MCF 10A (cell line): ENCODE measurements around the gene RRP1B. TPM values are rescaled to one million over a fixed set of nuclear protein-coding genes. Genes with fewer than 3 reads are reported as not detected.
A peak's percentile ranks its signal among the peaks of the same experiment; 100 is the strongest.

Source experiments
- BruUV-seq: library from RNA; stranded (reverse); fragments of 400-500 nt; replicated peaks from 2 replicates; lab custom pipeline; 2021; lab: Mats Ljungman, UMichigan
- CTCF ChIA-PET: fragments of 300-600 bp; sonication (Branson Sonifier 250); formaldehyde crosslinking; extraction: SDS; loops from one replicate; lab custom pipeline; 2021; ENCODE audit warnings: antibody characterized with exemption, inconsistent platforms; lab: Yijun Ruan, JAX
- POLR2A ChIA-PET: fragments of 300-600, 350-650 bp; sonication (Branson Sonifier 250); formaldehyde crosslinking; extraction: SDS; loops from one replicate; lab custom pipeline; 2020; ENCODE audit warnings: antibody characterized with exemption, inconsistent platforms; lab: Yijun Ruan, JAX
- DNase-seq: peaks from one replicate; pipeline ENCODE4 v3.0.0-alpha.2; 2018; ENCODE audit not compliant: unreplicated experiment
- H3K27ac Mint-ChIP-seq: one replicate; pipeline ENCODE4 v1.8.0; 2022; ENCODE audit warnings: mild to moderate bottlenecking, low read depth, mixed read lengths; ENCODE audit not compliant: unreplicated experiment
- H3K27me3 Mint-ChIP-seq: one replicate; pipeline ENCODE4 v1.8.0; 2022; ENCODE audit warnings: mixed read lengths; ENCODE audit not compliant: insufficient read depth, unreplicated experiment
- H3K36me3 Mint-ChIP-seq: one replicate; pipeline ENCODE4 v1.8.0; 2022; ENCODE audit warnings: mild to moderate bottlenecking, moderate library complexity, mixed read lengths; ENCODE audit not compliant: insufficient read depth, unreplicated experiment
- H3K4me1 Mint-ChIP-seq: one replicate; pipeline ENCODE4 v1.8.0; 2022; ENCODE audit warnings: mixed read lengths; ENCODE audit not compliant: insufficient read depth, unreplicated experiment
- H3K4me3 Mint-ChIP-seq: one replicate; pipeline ENCODE4 v1.8.0; 2022; ENCODE audit warnings: mild to moderate bottlenecking, moderate library complexity, mixed read lengths; ENCODE audit not compliant: unreplicated experiment
- H3K9me3 Mint-ChIP-seq: one replicate; pipeline ENCODE4 v1.8.0; 2022; ENCODE audit warnings: mixed read lengths; ENCODE audit not compliant: unreplicated experiment
- intact Hi-C: fragments of 100-400 bp; cut with micrococcal nuclease; formaldehyde crosslinking; loops from 2 replicates; pipeline ENCODE4 v1.14.1; 2022
- total RNA-seq: library from RNA; stranded (reverse); gene quantifications from 2 replicates; pipeline ENCODE4 v1.2.3, GENCODE V29; 2022
- TF ChIP-seq, protein P1 (sequence below): fragments of 200-600 bp; IDR thresholded peaks from one replicate; pipeline ENCODE4 v1.8.0; 2022; ENCODE audit warnings: antibody characterized with exemption, mild to moderate bottlenecking; ENCODE audit not compliant: unreplicated experiment

RRP1B gene
- total RNA-seq, 1 experiment from 2014 or later: 39.8 TPM

DNA sequence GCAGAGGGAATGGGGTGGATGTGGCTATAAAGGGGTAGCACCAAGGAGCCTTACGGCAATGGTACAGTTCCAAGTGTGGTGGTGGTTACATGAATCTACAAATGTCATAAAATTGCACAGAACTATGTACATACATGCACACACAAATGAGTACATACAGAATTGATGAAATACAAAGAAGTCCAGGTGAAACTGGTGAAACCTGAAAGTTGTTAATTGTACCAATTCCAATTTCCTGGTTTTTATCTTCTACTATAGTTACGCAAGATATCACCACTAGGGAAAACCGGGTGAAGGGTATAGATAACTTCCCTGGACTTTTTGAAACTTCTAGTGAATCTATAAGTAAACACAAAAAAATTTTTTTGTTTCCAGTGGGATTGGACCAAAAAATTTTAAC, 19.0 kb upstream of the RRP1B start:
- POLR2A ChIA-PET: interaction anchor here (0.6 to 3.1 kb wide), 3 partner anchors 39 to 699 kb away, joined by 3 to 16 read pairs (median 3); no protein-coding TSS in a partner anchor
- H3K27me3 Mint-ChIP-seq: no peaks in the 10 kb centered on the region

DNA sequence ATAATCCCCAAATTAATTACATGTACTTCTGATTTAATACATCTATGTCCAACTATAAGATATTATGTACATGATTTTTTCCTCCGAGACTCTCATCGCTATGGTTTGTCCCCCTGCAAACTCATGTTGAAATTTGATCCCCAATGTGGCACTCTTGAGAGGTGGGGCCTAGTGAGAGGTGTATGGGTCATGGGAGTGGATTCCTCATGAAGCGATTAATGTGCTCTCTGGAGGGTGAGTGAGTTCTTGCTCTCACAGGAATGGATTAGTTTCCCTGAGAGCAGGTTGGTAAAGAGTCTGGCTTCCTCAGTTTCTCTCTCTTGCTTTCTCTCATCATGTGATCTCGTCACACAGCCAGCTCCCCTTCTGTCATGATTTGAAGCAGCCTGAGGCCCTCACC, 16.2 kb upstream of the RRP1B start:
- no TSS peak for BruUV-seq
- intact Hi-C loops: no loop called here
- Mint-ChIP-seq H3K36me3 (peaks cover 5% of the 10 kb centered on the region), H3K4me3 (no peak overlapping the region), H3K27me3 (no peaks in the 10 kb centered on the region), H3K4me1 (peaks cover 43% of the 10 kb centered on the region), H3K9me3 (no peaks in the 10 kb centered on the region), H3K27ac (no peak overlapping the region)
- POLR2A ChIA-PET: no interaction called here
- no peak for DNase-seq
- TF ChIP-seq, protein P1, sequence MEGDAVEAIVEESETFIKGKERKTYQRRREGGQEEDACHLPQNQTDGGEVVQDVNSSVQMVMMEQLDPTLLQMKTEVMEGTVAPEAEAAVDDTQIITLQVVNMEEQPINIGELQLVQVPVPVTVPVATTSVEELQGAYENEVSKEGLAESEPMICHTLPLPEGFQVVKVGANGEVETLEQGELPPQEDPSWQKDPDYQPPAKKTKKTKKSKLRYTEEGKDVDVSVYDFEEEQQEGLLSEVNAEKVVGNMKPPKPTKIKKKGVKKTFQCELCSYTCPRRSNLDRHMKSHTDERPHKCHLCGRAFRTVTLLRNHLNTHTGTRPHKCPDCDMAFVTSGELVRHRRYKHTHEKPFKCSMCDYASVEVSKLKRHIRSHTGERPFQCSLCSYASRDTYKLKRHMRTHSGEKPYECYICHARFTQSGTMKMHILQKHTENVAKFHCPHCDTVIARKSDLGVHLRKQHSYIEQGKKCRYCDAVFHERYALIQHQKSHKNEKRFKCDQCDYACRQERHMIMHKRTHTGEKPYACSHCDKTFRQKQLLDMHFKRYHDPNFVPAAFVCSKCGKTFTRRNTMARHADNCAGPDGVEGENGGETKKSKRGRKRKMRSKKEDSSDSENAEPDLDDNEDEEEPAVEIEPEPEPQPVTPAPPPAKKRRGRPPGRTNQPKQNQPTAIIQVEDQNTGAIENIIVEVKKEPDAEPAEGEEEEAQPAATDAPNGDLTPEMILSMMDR: no peak
- CTCF ChIA-PET: no interaction called here

More for the DNA sequence above, 19.0 kb upstream of the RRP1B start:
- intact Hi-C loops: no loop called here
- BruUV-seq: no TSS peak
- Mint-ChIP-seq H3K9me3 (no peaks in the 10 kb centered on the region), H3K36me3 (no peaks in the 10 kb centered on the region), H3K27ac (peak overlapping the region; percentile 92), H3K4me1 (peaks cover 32% of the 10 kb centered on the region), H3K4me3 (no peak overlapping the region)
- no peak for DNase-seq
- CTCF ChIA-PET: interaction anchor here (0.6 to 0.8 kb wide), 3 partner anchors 29 to 322 kb away, joined by 3 to 5 read pairs (median 4); no protein-coding TSS in a partner anchor
- TF ChIP-seq, protein P1: no peak

DNA sequence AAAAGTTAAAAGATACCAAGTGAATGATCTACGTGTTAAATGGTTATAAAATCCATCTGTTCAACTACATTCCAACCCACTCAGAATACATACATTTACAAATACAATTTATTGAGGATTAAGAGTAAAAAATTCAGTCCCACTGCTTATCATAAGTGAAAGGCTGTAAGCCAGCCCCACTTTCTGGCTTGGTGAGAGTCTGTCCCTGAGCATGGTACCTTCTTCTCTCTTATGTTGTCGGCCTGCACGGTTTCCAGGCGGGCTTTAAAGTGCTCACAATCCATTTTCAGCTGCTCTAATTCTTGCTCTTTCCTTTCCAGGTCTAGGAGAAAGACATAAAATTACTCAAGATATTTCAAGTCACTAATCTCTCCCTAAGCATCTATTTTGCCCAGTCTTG, 15.3 kb upstream of the RRP1B start:
- ChIA-PET CTCF (interaction anchor here (3.9 kb wide), 1 partner anchor 32 kb away, joined by 44 read pairs; no protein-coding TSS in a partner anchor), POLR2A (interaction anchor here (0.5 to 3.3 kb wide), 7 partner anchors 9 to 759 kb away, joined by 3 to 14 read pairs (median 7); partner anchors contain the start of gene PKNOX1)
- Mint-ChIP-seq H3K4me3 (no peak overlapping the region), H3K9me3 (no peaks in the 10 kb centered on the region), H3K4me1 (peaks cover 39% of the 10 kb centered on the region), H3K36me3 (peaks cover 6% of the 10 kb centered on the region), H3K27ac (peak overlapping the region; percentile 88), H3K27me3 (no peaks in the 10 kb centered on the region)
- TF ChIP-seq, protein P1: no peak
- DNase-seq: no peak
- intact Hi-C loops: loop anchor here (2.0 kb wide), 1 partner anchor 57 kb away; no protein-coding TSS in a partner anchor
- BruUV-seq: TSS peak; percentile 22

DNA sequence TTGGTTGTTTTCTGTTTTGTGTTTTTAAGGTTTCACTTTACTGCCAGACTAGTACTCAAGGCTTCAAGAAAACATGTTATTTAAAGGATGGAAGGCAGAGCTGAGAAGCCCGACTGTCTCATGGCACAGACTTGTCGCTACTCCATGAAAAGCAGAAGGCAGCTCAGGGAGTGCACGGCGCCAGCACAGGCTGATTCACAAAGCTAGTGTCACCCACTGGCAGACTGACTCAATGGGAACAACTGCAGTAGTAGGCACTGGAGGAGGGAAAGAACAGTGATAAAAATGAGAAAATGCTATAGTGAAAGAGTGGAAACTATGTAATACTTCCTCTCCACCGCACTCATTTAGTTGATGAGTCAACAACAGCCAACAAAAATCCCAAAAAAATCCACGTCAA, 14.8 kb upstream of the RRP1B start:
- H3K27me3 Mint-ChIP-seq: no peaks in the 10 kb centered on the region
- peaks cover 34% of the 10 kb centered on the region for H3K4me1 Mint-ChIP-seq
- H3K4me3 Mint-ChIP-seq: no peak overlapping the region
- H3K27ac Mint-ChIP-seq: peak overlapping the region; percentile 88
- ChIA-PET POLR2A (interaction anchor here (0.5 to 3.3 kb wide), 10 partner anchors 10 to 760 kb away, joined by 3 to 17 read pairs (median 6); partner anchors contain the start of gene RRP1B), CTCF (interaction anchor here (0.9 to 3.9 kb wide), 9 partner anchors 16 to 334 kb away, joined by 3 to 44 read pairs (median 5); no protein-coding TSS in a partner anchor)
- no peaks in the 10 kb centered on the region for H3K9me3 Mint-ChIP-seq
- peak; percentile 60 for DNase-seq
- intact Hi-C loops: loop anchor here (1.0 to 5.0 kb wide), 3 partner anchors 32 to 752 kb away; partner anchors contain the start of gene NDUFV3
- TF ChIP-seq, protein P1: no peak
- BruUV-seq: no TSS peak
- peaks cover 6% of the 10 kb centered on the region for H3K36me3 Mint-ChIP-seq
